HT-29 (cell line): ENCODE measurements around the gene SYCN. TPM values are rescaled to one million over a fixed set of nuclear protein-coding genes. Genes with fewer than 3 reads are reported as not detected.
A peak's percentile ranks its signal among the peaks of the same experiment; 100 is the strongest.

Experiments
- DNase-seq: peaks from one replicate; pipeline ENCODE4 v3.0.0-alpha.2; 2015; ENCODE audit warnings: low spot score
- total RNA-seq: library from RNA; depleted of rRNA; stranded (reverse); fragments of >200 nt; shearing (Covaris generic); gene quantifications from 2 replicates; pipeline ENCODE4 v1.2.3, GENCODE V29; 2014; rRNA removed

SYCN gene
- total RNA-seq, 1 experiment from 2014 or later, result not detected

DNA sequence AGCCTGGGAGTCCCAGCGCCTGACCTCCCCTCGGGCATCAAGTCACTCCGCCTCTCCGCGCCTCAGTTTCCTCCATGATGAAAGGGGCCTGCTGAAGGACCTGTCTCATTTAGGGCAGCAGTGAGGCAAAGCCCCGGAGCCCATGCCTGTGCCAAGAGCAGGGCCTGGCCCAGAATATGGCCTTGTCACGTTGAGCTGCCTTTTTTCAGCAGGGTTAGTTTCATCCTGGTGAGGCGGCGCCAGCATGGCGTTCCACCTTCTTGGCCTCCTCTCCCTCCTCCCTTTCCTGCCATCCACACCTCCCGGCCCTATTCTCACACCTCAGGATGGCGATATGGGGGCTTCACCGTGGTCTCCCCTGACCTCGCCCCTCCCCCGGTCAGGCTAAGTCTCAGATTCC is 48.3 kb downstream of the SYCN start:
- no peak for DNase-seq

DNA sequence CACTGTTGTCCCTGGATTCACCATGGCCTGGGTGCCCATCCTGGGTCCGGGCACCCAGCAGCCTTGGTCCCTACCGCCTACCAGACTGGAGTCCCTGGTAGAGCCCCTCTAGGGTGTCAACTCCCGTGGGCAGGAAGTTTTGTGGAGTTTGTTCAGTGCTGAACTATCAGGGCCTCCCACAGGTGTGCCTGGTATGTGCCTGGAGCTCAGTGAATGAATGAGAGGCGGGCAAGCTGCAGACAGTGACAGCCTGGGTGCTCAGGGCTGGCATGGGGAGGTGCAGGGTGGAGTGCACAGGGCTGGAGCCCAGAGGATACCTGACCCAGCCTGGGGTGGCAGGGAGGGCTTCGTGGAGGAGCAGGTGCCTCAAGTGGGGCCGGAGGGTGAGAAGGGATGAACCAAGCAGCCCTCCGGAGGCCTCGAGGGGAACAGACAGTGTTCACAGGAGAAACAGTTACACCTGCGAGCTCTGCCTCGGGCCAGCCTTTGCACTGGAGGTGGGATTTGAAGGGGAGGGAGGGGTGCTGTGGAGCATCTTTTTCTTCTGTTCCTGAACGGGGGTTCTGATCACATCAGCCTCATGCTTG is 48.9 kb downstream of the SYCN start:
- DNase-seq, result peak; percentile 67

- DNase-seq, result peak; percentile 98
These were observed 49.4 kb downstream of the SYCN start for GRCh38 chr19:39154629-39155100.

- DNase-seq, result no peak
These were observed 49.9 kb downstream of the SYCN start for GRCh38 chr19:39154100-39154628.

Other genes starting within 250 kb of the SYCN start
- gene FBXO17, start 228.5 kb downstream of the SYCN start, total RNA-seq, result not detected in 2 replicates
- gene FBXO27, start 171.7 kb downstream of the SYCN start, total RNA-seq, result not detected in 2 replicates
- gene ACP7, start 119.9 kb downstream of the SYCN start, total RNA-seq, result not detected in 2 replicates
- gene PAK4, start 78.5 kb downstream of the SYCN start, total RNA-seq, result 42.3 and 46.5 TPM in 2 replicates
- 0.31 TPM in 1 of 2 replicates, not detected in the other for gene NCCRP1, start 7.3 kb downstream of the SYCN start, total RNA-seq
- not detected in 2 replicates for gene IFNL3, start 40.7 kb upstream of the SYCN start, total RNA-seq
- not detected in 2 replicates for gene IFNL4, start 44.6 kb upstream of the SYCN start, total RNA-seq
- not detected in 2 replicates for gene IFNL2, start 64.1 kb upstream of the SYCN start, total RNA-seq
- not detected in 2 replicates for gene IFNL1, start 92.1 kb upstream of the SYCN start, total RNA-seq
- gene LRFN1, start 116.6 kb upstream of the SYCN start, total RNA-seq, result 0.38 and 0.44 TPM in 2 replicates
- gene GMFG, start 131.8 kb upstream of the SYCN start, total RNA-seq, result not detected in 2 replicates
- 220 and 230 TPM in 2 replicates for gene SAMD4B, start 138.2 kb upstream of the SYCN start, total RNA-seq
- gene PAF1, start 186.8 kb upstream of the SYCN start, total RNA-seq, result 109 and 115 TPM in 2 replicates
- gene MED29, start 187.1 kb upstream of the SYCN start, total RNA-seq, result 59.7 and 64.3 TPM in 2 replicates
- 124 and 131 TPM in 2 replicates for gene ZFP36, start 202.6 kb upstream of the SYCN start, total RNA-seq
- 51.0 and 61.2 TPM in 2 replicates for gene PLEKHG2, start 208.4 kb upstream of the SYCN start, total RNA-seq
- gene RPS16, start 231.7 kb upstream of the SYCN start, total RNA-seq, result 798 and 1,020 TPM in 2 replicates
- gene SUPT5H, start 241.3 kb upstream of the SYCN start, total RNA-seq, result 128 and 151 TPM in 2 replicates